Panc1 (cell line): Measurements from ENCODE around the gene ANAPC15. TPM values are rescaled to one million over a fixed set of nuclear protein-coding genes. Genes with fewer than 3 reads are reported as not detected.

Experiments used
- ATAC-seq: fragments of 200-7000 bp; cut with Tn5 transposase; 2 replicates; pipeline ENCODE4 v1.9.1; 2020; ENCODE audit warnings: mild to moderate bottlenecking, moderate library complexity
- BruUV-seq: library from RNA; stranded (reverse); fragments of 400-500 nt; replicated peaks from 2 replicates; lab custom pipeline; 2021; lab: Mats Ljungman, UMichigan
- CTCF ChIA-PET: fragments of 300-600 bp; sonication (Branson Sonifier 250); formaldehyde crosslinking; loops from one replicate; lab custom pipeline; 2022; ENCODE audit warnings: antibody characterized with exemption; lab: Charles Lee
- POLR2A ChIA-PET: fragments of 300-600 bp; sonication (Branson Sonifier 250); formaldehyde crosslinking; loops from one replicate; lab custom pipeline; 2022; ENCODE audit warnings: antibody characterized with exemption; lab: Charles Lee
- DNase-seq: peaks from one replicate; pipeline ENCODE4 v3.0.0-alpha.2; 2010; ENCODE audit warnings: low read depth, low spot score
- H3K27ac ChIP-seq: 2 replicates; pipeline ENCODE4 v1.5.1; 2011; ENCODE audit warnings: mild to moderate bottlenecking, low read length, inconsistent platforms
- H3K27me3 ChIP-seq: fragments of 200-500 bp; sonication (Bioruptor generic); 2 replicates; pipeline ENCODE4 v1.6.0; 2014; ENCODE audit warnings: low read length, inconsistent platforms; ENCODE audit not compliant: control insufficient read depth, insufficient read depth
- H3K36me3 ChIP-seq: fragments of 200-500 bp; sonication (Bioruptor generic); 2 replicates; pipeline ENCODE4 v1.5.1; 2014; ENCODE audit warnings: inconsistent platforms, mild to moderate bottlenecking, low read length, moderate library complexity; ENCODE audit not compliant: control insufficient read depth, insufficient read depth
- H3K4me1 ChIP-seq: 2 replicates; pipeline ENCODE4 v1.5.1; 2011; ENCODE audit warnings: inconsistent platforms, mild to moderate bottlenecking, low read length, moderate library complexity; ENCODE audit not compliant: control insufficient read depth, insufficient read depth
- H3K4me3 ChIP-seq, 2 experiments: 2 replicates each; pipeline ENCODE4 v1.5.1; 2011 to 2012; ENCODE audit warnings: low read depth in 2 of 2, low read length in 2 of 2, mild to moderate bottlenecking in 2 of 2, inconsistent platforms in 1 of 2, moderate library complexity in 1 of 2
- H3K9me3 ChIP-seq: fragments of 200-500 bp; sonication (Bioruptor generic); 2 replicates; pipeline ENCODE4 v1.5.1; 2014; ENCODE audit warnings: low read depth, mild to moderate bottlenecking, inconsistent platforms, low read length, moderate library complexity; ENCODE audit not compliant: control insufficient read depth, insufficient read depth
- CTCF ChIP-seq: fragments of 450-650 bp; IDR thresholded peaks from 2 replicates; pipeline ENCODE4 v1.5.1; 2017; ENCODE audit warnings: mild to moderate bottlenecking
- POLR2AphosphoS5 ChIP-seq: IDR thresholded peaks from 2 replicates; pipeline ENCODE4 v1.6.1; 2012; ENCODE audit warnings: mild to moderate bottlenecking, low read depth, low read length, moderate library complexity
- REST ChIP-seq, 2 experiments: IDR thresholded peaks; 2 replicates each; pipeline ENCODE4 v1.6.1; 2011 to 2012; ENCODE audit warnings: low read depth in 2 of 2, control low read depth in 1 of 2, low read length in 1 of 2, mild to moderate bottlenecking in 1 of 2, moderate library complexity in 1 of 2; ENCODE audit not compliant: insufficient read depth in 1 of 2
- SIN3A ChIP-seq: IDR thresholded peaks from 2 replicates; pipeline ENCODE4 v1.6.1; 2012; ENCODE audit warnings: low read depth, mild to moderate bottlenecking, low read length, moderate library complexity, borderline replicate concordance; ENCODE audit not compliant: insufficient read depth
- TCF7L2 ChIP-seq: IDR thresholded peaks from 2 replicates; pipeline ENCODE4 v1.6.1; 2011; ENCODE audit warnings: mild to moderate bottlenecking, low read depth, low read length, inconsistent platforms
- in situ Hi-C: cut with HindIII; loops from 2 replicates; pipeline ENCODE4 v1.10.0; 2016; ENCODE audit warnings: low sequenced_read_pairs, low pct_unique_long_range_greater_than_20kb
- intact Hi-C: fragments of 100-400 bp; cut with micrococcal nuclease; formaldehyde crosslinking; loops from one replicate; pipeline ENCODE4 v1.10.0; 2022; ENCODE audit not compliant: unreplicated experiment
- total RNA-seq: library from RNA; stranded (reverse); gene quantifications from one replicate; pipeline ENCODE4 v1.2.1, GENCODE V29; 2021; ENCODE audit not compliant: unreplicated experiment

Gene ANAPC15
- total RNA-seq, 1 experiment from 2014 or later = 78.2 TPM

GRCh38 chr11:72067676-72068075 lies 44.8 kb downstream of the ANAPC15 start:
- CTCF ChIA-PET = interaction anchor here (0.6 kb wide), 1 partner anchor 367 kb away, joined by 8 read pairs; the partner anchor contains the start of gene CLPB
- in situ Hi-C loops (no loop called here), intact Hi-C loops (no loop called here)
- no peak overlapping the region for H3K27ac ChIP-seq
- peaks cover 20% of the 10 kb centered on the region for H3K4me1 ChIP-seq
- H3K4me3 ChIP-seq = no peak overlapping the region
- H3K36me3 ChIP-seq = peaks cover 2% of the 10 kb centered on the region; the same call in 1 of the 2 replicates
- POLR2A ChIA-PET = no interaction called here
- BruUV-seq = no TSS peak
- TF ChIP-seq POLR2AphosphoS5 (no peak), CTCF (no peak), SIN3A (no peak), REST (IDR thresholded peaks at IDR 0.05; ENCODE audit: insufficient read depth in 1 of 2, low read depth in 2 of 2, low read length in 1 of 2) (no peak), TCF7L2 (no peak)
- ATAC-seq = no peak
- H3K27me3 ChIP-seq = no peaks in the 10 kb centered on the region
- H3K9me3 ChIP-seq = no peaks in the 10 kb centered on the region
- DNase-seq = no peak

- H3K36me3 ChIP-seq = peaks cover 2% of the 10 kb centered on the region; the same call in 1 of the 2 replicates
- no peak overlapping the region for H3K27ac ChIP-seq
- H3K4me1 ChIP-seq = peaks cover 16% of the 10 kb centered on the region
- H3K4me3 ChIP-seq = no peak overlapping the region
- intact Hi-C loops = no loop called here
- CTCF ChIA-PET = interaction anchor here (0.6 kb wide), 1 partner anchor 367 kb away, joined by 8 read pairs; the partner anchor contains the start of gene CLPB
- H3K9me3 ChIP-seq = no peaks in the 10 kb centered on the region
- BruUV-seq = no TSS peak
- DNase-seq (no peak), ATAC-seq (no peak)
- POLR2A ChIA-PET = no interaction called here
- TF ChIP-seq POLR2AphosphoS5 (no peak), SIN3A (no peak), CTCF (no peak), TCF7L2 (no peak), REST (IDR thresholded peaks at IDR 0.05; ENCODE audit: insufficient read depth in 1 of 2, low read depth in 2 of 2, low read length in 1 of 2) (no peak)
- in situ Hi-C loops = no loop called here
- H3K27me3 ChIP-seq = no peaks in the 10 kb centered on the region
Observed at GRCh38 chr11:72067266-72067665, 45.2 kb downstream of the ANAPC15 start.
